NCI-H1048 (cell line): ENCODE measurements around the gene PATE3.

Experiments
- DNase-seq: peaks from one replicate; lab custom pipeline; 2025; lab: John Stamatoyannopoulos, UW

Gene PATE3, protein sequence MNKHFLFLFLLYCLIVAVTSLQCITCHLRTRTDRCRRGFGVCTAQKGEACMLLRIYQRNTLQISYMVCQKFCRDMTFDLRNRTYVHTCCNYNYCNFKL

DNA sequence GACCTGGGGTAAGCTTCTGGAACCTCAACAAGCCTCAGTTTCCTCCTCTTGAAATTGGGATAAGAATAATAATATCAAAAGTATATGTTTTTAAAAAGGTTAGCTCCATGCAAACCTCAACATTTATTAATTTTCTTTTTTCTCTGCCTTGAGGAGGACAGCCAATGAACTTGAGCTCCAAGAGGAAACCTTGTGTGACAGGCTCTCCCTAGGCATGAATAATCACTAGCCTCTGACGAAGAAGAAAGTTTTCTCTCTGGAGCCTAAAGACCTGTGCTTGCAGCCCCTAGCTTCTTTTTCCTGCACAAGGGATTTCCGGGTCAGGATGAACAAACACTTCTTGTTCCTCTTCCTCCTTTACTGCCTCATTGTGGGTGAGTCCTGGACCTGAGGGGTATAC lies at the start of gene PATE3:
TSS of gene PATE3 (plus strand) at position 301 of the 400 bp plus-strand sequence. CDS start at position 326, 25 bp downstream.
- DNase-seq, result no peak

DNA sequence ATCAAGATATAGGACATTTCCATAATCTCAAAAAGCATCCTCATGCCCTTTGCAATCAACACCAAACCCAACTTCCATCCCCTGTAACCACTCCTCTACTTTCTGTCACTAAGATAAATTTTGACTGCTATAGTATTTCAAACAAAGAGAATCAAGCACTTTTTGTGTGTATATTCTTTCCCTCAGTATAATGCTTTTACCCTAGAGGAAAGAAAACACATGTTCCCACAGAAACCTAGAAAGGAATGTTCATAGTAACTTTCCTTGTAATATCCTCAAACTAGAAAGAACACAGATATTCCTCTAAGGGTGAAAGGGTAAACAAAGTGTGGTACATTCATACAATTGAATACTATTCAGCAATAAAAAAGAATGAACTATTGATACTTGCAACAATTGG lies 47.3 kb upstream of the PATE3 start:
- no peak for DNase-seq

- DNase-seq, result no peak
Measured at GRCh38 chr11:125743681-125744080, 44.2 kb upstream of the PATE3 start.

DNA sequence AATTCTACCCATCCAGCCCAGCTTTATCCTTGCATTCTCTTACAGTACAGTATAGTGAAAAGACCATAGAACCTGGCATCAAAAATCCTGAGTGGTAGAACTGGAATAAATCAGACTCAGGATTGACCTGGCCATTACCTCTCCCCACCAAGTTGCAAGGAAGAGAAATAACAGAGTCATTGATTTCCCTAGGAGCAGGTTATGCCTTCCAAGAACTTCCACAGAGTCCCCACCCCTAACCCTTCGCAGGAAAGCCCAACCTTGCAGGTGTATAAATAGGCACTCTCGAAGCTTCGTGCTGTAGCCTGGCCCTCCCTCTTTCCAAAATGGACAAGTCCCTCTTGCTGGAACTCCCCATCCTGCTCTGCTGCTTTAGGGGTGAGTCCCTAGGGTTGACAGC lies 41.9 kb upstream of the PATE3 start, which contains the start of gene PATE1:
TSS of gene PATE1 (plus strand) at position 301 of the 400 bp plus-strand sequence. CDS start at position 327, 26 bp downstream.
- no peak for DNase-seq

DNA sequence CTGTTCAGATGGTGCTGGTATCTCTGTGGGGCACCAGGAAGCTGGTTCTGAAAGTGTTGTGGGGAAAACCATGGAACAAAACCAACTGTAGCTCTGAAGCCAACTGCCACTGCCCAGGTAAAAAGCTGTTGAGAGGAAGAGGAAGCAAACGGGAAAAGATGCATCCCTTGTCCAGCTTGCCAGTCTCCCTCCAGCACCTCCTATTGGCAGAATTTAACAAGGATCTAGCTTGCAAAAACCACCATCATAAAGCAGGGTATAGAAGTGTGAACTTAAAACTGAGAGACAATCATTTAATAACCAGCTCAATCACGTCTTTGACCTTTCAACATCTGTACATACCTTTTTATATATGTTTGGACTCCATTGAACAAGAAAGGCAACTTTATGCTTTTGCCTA lies 37.3 kb upstream of the PATE3 start:
- DNase-seq, result no peak

- no peak for DNase-seq
Measured at GRCh38 chr11:125756050-125756449, 31.9 kb upstream of the PATE3 start.

DNA sequence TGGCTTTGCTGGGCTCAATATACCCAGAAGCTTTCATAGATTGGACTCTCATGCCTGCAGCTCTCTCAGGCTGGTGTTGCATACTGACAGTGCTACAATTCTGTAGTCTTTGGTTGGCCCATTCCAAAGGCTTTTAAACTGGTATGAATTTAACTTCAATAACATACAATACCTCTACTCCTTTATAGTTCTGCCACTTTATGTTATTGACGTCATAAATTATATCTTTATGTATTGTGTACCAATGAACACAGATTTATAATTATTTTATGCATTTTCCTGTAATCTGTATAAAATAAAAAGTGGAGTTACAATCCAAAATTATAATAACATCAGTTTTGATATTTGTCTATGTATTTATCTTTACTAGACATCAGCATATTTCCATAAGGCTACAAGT lies 25.5 kb upstream of the PATE3 start:
- DNase-seq, result no peak

- DNase-seq, result no peak
Measured at GRCh38 chr11:125763483-125763882, 24.4 kb upstream of the PATE3 start.

DNA sequence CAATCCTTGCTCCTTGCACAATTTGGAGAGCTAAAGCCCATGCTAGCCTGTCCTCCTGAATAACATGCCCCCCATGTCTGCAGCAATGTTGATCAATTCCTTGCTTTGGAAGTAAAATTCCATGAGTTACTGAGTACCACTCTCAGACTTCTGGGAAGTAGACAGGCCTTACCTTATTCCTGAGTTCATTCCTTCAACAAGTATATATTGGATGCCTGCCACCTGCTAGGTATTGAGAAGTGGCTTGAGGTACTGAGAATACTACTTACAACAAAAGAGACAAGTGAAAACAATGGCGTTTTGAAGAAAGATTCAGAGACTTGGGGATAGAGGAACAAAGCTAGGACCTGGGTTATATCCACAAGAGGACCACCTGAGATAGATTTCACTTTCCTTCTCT lies 21.7 kb upstream of the PATE3 start:
- DNase-seq, result no peak

- no peak for DNase-seq
Measured at GRCh38 chr11:125768336-125769046, 19.4 kb upstream of the PATE3 start.

DNA sequence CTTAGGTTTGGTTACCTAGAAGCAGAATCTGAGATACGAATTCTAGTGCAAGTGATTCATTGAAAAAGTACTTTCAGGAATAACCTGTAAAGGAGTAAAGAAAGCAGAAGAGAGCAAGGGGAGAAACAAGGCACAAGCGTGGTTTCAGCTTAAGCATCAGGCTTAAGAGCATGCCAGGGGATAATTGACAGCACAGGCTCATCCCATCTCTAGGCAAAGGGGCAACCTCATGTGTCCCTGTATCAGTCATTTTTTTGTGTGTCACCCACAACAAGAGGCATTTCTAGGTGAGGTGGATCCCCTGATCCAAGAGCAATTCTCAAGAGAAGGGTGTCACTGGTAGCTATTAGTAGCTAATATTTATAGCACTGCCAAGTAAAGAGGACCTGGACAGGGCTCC lies 17.3 kb upstream of the PATE3 start:
- DNase-seq, result no peak

DNA sequence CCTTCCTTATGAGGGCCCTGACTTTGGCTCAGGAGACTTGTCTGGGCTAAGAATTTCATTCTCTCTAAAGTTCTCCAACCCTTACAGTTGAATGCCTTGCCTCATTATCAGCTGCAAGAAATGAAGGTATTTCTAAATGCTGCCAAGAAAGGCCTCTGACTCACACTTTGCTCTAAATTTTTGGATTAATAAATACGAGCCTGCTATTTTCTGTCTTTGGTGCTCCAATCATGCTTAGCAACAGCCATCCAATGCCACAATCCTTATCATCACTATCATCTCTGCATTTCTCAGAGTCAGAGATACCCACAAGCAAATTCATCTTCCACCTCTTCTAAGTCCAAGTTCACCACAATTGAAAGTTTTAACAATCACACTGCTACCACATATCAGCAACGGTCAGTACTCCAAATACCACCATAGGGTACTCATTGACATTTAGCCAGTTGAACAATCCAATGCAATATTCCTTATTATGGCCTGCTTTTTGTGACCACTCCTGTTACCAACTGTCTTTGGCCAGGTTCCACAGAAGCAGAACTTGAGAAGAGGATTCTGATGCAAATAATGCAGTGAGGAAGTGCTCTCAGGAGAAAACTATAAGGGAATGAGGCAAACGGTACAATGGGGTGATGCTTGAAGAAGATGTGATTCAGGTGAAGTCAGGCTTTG lies 15.0 kb upstream of the PATE3 start:
- DNase-seq, result no peak

- no peak for DNase-seq
Measured at GRCh38 chr11:125773516-125773915, 14.4 kb upstream of the PATE3 start.

- no peak for DNase-seq
Measured at GRCh38 chr11:125777309-125777708, 10.6 kb upstream of the PATE3 start.

DNA sequence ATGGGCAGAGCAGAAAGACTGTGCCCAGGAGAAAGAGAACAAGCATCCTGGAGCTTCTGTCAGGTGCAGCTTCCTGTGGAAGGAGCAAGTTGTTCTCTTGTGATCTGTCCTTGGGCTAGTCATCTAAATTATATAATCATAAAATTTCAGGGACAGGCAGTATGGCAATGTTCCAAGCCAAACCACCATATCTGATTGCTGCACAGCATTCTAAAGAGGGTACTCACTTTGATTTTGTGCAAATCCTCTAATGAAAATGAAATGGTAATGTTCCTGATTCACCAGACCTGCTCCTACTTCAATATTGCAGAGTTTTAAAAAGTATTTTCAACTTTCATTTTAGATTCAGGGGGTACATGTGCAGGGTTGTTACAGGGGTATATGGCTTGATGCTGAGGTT lies 9.2 kb upstream of the PATE3 start, which contains the start of gene PATE2:
TSS of gene PATE2 (minus strand) at position 101 of the 400 bp plus-strand sequence. CDS start at position 46, 55 bp downstream.
- DNase-seq, result no peak

GRCh38 chr11:125784678-125785077 lies 3.2 kb upstream of the PATE3 start:
- DNase-seq, result no peak

- no peak for DNase-seq
Measured at GRCh38 chr11:125790825-125791224, 2.9 kb downstream of the PATE3 start.

DNA sequence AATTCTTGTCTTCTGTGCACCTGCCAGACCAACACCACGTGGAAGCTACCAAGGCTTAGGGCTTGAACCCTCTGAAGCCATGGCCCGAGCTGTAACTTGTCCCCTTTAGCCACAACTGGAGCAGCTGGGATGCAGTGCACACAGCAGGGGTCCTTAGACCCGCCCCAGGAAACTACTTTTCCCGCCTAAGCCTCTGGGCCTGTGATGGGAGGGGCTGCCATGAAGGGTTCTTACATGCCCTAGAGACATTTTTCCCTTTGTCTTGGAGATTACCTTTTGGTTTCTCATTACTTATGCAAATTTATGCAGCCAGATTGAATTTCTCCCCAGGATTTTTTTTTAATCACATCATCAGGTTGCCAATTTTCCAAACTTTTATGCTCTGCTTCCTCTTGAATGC lies 9.7 kb downstream of the PATE3 start:
- no peak for DNase-seq

DNA sequence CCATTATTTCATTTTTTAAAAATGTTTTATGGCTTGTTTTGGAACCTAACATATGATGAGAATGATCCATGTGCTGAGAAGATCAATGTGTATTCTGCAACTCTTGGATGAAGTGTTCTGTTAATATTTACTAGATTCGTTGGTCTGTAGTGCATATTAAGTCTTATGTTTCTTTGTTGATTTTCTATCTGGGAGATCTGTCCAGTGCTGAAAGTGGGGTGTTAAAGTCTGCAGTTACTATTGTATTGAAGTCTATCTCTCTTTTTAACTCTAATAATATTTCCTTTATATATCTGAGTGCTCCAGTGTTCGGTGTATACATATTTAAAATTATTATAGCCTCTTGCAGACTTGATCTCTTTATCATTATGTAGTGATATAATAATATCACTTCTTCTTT lies 11.9 kb downstream of the PATE3 start:
- DNase-seq, result no peak

- no peak for DNase-seq
Measured at GRCh38 chr11:125802387-125802786, 14.5 kb downstream of the PATE3 start.

DNA sequence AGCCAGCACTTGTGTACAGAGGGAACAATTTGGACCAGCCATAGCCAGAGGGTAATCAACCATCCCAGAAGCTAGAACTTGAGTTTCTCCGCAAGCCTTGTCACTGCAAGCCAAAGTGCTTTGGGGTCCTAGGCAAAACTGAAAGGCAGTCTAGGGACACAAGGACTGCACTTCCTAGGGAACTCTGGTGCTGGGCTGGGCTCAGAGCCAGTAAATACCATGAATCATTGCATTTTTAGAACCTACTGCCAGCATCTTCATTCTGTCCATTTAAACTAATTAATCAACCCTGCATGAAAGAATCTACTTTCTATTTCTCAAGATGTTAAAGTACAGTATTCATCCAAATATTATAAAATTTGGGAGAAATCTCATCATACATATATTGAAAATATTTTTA lies 20.0 kb downstream of the PATE3 start:
- DNase-seq, result no peak

- no peak for DNase-seq
Measured at GRCh38 chr11:125833016-125833415, 45.1 kb downstream of the PATE3 start, which contains the start of gene PATE4. Gene PATE4, plus strand, starts transcription at chr11:125833316. Its CDS starts 44 bp downstream, at chr11:125833360.

DNA sequence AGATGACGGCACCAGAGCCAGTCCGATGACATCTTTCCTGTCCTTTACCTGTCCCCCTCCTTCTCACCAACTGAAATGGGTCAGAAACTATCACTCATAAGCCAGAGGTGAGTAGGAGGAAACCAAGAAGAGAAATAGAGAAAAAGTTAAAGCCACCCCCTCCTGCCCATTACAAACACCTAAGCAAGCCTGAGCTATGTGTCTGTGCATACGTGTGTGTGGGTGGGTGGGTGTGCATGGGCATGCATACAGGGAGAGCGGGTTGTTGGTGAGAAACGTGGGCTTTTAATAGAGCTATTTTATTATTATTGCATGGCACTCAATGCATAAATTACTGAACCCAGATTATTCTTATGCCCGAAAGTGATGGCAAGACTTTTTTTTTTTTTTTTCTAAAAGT lies 47.8 kb downstream of the PATE3 start:
- no peak for DNase-seq
